T-helper 9 cell (primary cell): ENCODE data around the gene AEBP1.

ENCODE experiments used
- DNase-seq: peaks from one replicate; pipeline ENCODE4 v3.0.0-alpha.2; 2020

The AEBP1 gene

DNA sequence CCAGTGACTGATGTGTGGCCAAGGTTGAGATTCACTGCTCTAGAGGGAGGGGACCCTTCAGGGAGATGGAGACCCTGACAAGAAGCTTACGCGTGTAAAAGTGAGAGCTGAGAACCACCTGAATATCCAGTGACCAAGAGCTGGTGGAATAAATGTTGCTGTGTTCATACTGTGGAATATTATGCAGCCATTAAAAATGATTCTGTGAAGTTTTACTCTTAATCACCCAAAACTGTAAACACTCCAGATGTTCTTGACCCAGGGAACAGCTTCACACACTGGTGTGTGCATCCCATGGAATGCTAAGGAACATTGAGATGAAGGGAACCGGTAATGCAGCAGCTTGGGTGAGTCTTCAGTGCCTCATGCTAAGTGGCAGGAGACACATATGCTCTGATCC, 17.5 kb upstream of the AEBP1 start:
- no peak for DNase-seq

DNA sequence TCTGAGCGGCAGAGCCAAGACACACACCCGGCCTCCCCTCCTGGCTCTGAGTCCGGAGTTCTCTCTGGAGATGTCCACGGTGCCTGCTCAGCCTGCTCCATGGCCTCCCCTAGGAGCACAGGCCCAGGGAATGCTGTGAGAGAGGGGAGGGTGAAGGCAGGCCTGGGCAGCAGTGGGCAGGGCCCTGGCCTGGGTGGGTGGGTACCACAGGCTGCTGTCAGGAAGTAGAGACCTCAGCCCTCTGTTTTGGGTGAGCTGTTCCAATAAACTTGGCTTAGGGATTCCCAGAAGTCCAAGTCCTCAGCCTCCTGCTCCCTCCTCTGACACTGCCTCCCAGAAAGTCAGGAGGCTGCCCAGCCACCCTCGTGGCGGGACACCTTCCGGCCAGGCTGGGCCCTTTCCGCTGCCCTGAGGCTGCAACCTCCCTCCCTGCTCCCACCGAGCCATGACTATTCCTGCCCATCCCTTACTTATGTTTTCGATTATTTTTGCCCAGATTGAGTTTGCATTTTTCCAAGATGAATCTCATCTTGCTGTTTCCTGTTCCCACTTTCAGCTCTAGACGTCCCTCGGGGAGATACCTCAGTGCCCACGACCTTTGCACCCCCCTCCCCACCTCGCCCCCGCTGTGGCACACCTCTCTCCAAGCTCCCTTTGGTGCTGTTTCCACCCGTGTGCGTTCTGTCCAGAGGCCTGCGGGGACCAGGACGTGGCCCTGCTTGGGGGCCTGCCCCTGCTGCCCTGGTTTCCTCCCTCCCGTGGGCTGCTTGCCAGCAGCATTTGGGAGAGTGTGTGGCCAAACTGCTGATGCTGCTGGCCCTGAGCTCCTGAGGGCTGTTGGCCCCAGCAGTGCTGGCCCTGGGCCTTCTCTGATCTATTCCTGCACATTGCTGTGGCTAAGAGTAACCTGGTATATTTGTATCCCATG, 16.0 kb upstream of the AEBP1 start:
- no peak for DNase-seq

DNA sequence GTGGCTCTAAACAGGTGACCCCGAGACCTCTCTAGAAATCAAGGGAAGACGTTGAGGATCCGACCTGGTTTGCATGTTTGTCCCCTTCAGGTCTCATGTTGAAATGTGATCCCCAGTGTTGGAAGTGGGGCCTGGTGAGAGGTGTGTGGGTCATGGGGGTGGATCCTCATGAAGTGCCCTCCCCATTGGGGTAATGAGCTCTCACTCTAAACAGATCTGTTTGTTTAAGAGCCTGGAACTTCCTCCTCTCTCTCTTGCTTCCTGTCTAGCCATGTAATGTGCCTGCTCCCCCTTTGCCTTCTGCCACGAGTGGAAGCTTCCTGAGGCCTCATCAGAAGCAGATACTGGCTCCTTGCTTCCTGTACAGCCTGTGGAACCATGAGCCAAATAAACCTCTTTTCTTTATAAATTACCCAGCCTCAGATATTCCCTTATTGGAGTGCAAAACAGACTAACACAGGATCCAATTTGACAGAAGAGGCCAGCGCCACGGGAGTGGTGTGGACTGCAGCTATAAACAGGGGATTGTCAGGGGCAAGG, 11.0 kb upstream of the AEBP1 start:
- no peak for DNase-seq

DNA sequence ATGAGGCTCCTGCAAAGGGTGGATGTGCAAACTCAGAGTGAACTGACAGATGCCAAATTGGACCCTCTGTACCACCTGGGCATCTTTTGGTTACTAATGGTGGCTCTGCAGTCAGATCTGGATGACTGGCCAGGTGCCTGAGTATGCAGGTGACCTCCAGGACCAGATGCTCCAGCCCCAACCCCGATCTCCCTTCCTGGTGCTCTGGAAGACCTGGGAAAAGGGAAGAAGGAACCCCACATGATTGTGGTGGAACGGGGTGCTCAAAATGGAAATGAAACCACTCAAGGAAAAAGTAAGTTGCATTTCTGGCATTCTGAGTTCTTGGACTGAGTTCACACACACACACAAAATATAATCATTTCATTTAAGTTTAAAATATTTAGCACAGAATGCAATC, 9.8 kb upstream of the AEBP1 start:
- no peak for DNase-seq

DNA sequence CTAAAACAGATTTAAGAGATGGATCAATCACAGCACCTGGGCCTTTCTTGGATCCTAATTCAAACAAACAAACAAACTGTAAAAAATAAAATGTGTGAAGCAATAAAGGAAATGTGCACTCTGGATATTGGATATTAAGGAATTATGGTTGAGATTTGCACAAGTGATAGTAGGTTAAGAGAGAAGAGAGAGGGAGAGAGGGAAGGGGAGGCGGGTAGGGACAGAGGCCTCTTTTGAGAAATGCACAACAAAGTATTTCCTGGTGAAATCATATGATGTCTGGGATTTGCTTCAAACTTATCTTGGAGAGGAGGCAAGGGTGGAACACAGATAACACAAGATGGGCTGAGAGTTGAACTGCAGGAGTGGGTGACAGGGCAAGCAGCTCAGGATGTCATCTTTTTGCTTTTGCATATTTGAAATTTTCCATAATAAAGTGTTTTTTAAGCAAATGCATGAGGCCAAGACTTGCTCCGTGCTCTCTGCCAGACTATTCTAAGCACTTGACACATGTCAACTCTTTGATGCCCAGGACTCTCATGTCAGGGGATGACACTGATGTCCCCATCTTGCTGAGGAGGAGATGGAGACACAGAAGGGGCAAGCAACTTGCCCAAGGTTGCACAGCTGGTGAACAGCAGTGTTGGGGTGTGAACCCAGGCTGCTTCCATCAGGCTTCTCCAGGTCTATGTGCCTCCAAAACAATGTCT, 9.1 kb upstream of the AEBP1 start:
- DNase-seq, result no peak

DNA sequence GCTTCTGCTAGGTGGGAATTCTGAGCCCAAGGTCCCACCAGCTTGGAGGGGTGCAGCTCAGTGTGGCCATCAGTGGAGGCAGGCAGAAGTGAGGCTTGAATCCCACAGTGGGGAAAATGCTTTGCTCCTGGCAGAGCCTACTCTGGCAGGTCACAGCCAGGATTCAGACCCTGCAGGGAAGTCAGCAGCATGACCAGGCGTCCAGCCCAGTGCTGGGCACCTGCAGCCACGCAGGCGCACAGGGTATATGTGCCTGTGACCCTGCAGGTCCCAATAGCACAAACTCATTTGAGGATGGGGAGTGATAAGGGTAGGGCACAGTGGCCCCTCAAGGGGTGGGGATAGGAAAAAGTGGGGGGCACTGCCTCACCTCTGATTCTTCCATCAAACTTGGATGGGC, 8.4 kb upstream of the AEBP1 start:
- no peak for DNase-seq

DNA sequence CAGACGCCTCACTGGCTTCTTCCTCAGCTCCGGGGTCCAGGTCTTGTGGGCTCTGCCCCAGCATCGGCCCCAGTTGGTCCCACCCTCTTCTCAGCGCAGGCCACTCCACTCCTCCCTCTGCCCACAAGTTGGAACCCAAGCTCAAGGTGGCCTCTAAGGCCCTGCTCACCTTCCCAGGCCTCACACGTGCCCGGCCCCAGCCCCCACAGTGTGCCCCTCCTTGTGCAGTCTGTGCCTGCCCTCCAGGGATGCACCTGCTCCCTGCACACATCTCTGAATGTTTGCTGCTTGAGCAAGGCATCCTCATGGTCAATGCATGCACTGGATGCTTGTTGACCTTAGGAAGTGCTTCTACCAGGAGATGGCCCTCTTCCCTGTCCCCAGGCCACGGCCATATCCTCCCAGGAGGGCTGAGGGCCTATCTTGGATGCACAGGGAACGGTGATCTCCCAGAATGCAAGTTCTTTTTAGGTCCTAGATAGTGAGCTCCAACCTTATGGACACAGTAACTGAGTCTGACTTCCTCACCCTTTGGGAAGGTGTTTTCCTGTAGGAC, 7.7 kb upstream of the AEBP1 start:
- DNase-seq, result no peak

DNA sequence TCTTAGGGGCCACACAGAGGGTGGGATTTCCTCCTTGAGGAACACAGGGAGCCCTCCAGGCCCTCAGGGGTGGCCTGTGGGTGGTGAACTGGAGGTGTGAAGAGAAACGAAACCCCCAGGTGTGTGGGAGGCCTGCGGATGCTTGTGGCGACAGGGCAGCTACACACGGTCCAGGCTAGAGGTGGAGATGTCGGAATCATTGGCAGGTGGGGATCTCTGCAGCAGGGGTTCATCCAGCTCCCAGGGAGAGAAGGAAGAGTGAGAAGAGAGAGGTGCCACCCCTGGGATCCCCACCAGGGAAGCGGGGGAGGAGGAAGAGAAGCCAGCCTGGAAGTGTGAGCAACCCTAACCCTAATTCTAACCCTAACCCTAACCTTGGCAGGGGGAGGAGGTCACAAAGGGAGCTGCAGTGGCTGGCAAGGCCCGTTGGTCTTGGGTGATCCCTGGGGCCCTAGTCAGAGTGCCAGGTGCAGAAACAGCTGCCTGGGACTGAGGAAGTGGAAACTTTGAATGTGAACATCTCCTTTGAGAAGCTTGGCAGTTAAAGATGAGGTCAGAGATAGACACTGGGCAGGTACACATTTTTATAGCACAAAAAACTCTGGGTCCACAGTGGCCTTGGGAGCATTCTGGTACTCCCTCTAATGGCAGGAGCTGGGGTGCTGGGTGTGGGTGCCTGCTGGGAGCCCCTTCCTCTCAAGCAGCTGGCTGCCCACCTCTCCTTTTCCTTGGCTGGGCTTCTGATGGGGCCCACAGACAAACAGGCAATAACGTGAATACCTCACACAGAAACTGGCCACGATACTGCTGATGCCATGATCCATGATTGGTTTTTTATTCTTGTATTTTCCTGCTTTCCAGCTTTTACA, 6.8 kb upstream of the AEBP1 start:
- no peak for DNase-seq

DNA sequence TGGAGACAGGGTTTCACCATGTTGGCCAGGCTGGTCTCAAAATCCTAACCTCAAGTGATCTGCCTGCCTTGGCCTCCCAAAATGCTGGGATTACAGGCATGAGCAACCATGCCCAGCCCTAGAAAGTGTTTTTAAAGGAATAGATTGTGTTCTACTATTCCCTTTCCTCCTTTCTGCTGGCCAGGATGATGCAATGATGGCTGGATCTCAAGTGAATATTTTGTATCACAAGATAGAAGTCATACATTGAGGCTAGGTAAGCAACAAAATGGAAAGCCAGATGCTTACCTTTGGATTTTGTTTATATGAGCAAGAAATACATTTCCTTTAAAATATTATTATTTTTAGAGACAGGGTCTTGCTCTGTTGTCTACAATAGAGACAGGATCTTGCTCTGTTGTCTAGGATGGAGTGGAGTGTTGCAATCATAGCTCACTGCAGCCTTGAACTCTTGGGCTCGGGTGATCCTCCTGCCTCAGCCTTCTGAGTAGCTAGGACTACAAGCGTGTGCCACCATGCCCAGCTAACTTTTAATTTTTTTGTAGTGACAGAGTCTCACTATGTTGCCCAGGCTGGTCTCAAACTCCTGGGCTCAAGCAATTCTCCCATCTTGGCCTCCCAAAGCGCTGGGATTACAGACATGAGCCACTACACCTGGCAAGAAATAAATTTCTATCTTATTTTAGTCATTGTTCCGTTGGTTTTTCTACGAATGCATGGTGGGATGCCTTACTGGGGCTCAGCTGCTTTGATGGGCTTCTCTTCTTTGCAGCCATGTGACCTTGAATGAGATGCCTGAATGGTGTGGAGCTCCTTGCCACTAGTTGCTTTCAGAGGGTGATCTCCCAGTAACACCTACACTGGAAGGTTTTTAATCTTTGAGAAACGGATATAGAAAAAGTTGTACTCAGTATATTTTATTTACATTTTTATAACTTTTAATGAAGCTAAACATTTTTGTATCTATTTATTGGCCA, 5.8 kb upstream of the AEBP1 start:
- DNase-seq, result no peak

DNA sequence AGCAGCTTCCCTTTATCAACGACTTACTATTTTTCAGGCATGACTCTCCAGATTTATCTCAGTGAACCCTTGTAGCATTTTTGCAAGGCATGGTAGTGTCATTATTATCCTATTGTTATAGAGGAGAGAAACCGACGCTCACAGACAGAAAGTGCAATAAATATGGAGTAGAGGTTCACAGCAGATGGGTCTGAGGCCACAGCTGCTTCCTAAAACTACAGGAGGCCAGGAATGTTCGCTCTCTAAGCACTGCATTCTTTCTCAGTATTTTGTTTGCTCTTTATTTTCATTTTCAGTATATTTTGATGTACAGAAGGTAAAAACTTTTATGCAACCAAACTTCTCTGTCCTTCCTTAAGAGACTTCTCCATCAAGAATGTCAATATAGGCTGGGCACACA, 4.5 kb upstream of the AEBP1 start:
- no peak for DNase-seq

DNA sequence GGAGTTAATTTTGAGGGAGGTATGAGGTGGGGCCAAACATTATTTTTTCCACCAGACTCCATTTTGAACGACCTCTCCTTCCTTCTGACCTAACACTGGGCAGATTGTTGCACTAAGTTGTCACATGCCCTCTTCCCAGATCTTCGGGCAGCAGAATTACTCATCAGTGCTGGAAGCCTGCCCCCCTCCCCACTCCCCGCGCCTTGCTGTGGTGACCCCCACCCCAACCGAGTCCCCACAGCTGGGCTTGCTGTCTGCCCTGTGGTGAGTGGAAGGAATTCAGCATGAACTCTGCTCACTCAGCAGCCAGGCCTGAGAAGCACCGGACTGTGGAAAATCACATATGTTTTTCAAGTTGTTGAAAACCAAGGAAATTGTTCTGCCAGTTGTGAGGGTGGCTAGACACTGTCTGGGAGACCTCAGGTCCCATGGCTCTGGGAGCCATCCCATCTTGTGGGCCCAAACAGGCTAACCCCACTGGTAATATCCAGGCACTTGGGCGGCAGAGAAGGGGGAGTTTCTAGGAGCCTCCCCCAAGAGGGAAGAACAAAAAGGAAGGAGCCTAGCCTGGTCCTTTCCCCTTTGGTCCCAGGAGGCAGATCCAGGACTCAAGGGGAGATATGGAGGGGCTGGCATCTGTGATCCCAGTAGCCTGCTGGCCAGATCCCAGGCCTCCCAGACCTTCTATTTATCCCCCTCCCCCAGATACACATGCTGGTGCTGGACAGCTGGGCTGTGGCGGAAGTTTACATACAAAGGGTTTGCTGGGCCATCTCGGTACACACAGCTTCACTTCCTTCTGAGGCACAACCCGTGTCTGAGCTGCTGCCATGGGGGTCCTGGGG, 3.5 kb upstream of the AEBP1 start:
- no peak for DNase-seq

DNA sequence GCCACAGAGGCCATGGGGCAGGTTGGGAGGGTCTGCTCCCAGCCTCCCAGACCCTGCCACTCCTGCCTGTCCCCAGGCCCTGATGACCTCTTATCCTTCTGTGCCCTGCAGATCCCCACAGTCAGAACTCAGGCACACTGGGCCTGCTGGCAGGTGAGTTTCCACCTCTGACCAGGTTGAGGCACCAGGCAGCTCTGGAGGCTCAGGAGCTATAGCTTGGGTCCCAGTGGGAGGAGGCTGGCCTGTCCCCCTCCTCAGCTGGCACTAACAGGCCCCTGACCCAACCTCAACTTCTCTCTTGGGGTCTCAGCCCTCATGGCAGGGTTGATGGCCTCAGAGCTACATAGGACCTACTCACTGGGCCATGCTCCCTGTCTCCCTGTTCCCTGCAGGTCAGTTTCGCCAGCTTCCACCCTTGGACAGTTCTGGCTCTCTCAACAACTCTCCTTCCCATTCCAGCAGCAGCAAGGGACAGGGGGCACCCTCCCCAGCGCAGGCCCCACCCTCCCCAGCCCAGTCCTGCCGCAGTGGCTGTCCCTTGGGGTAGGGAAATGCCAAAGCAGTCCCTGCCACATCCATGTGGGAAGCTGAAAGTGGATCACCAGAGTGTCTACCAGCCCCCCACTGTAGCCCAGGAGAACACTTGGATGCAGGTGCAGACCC, 2.7 kb upstream of the AEBP1 start:
- DNase-seq, result no peak

DNA sequence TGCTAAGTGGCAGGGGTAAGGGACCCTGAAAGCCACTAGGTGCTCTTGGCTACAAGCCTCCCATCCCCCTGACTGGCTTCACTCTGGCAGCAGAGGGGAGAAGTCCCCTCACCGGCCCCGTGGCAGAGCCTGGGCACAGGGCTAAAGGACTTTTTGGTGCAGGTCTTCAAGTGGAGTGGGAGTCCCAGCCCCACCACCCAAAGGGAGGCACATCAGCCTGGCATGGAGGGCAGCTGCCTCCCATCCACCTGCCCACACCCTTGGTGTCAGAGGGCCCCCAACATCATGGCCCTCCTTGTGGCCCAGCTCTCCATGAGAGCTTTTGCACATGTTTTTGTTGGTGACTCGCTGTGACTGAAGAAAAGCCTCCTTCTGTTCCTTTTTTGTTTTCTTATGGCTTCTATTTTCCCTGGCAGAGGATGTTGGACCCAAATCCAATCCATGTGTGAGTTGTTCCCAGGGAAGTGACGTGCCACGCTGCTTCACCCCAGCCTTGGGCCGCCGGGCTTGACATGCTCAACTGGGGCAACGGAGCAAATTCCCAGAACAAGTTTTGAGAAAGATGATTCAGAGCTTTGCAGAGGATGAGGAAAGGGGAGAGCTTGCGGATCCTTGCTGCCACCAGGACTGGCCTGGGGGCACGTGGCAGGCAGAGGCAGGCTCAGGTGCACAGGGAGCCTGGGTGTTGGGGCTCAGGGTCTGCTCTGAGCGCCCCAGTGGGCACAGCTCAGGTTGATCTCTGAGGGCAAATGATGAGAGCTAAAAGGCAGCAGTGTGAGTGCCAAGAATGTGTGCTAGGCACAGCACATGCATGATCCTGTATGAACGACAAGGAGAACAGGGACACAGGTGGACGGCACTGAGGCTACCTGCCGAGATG, 1.9 kb upstream of the AEBP1 start:
- no peak for DNase-seq

DNA sequence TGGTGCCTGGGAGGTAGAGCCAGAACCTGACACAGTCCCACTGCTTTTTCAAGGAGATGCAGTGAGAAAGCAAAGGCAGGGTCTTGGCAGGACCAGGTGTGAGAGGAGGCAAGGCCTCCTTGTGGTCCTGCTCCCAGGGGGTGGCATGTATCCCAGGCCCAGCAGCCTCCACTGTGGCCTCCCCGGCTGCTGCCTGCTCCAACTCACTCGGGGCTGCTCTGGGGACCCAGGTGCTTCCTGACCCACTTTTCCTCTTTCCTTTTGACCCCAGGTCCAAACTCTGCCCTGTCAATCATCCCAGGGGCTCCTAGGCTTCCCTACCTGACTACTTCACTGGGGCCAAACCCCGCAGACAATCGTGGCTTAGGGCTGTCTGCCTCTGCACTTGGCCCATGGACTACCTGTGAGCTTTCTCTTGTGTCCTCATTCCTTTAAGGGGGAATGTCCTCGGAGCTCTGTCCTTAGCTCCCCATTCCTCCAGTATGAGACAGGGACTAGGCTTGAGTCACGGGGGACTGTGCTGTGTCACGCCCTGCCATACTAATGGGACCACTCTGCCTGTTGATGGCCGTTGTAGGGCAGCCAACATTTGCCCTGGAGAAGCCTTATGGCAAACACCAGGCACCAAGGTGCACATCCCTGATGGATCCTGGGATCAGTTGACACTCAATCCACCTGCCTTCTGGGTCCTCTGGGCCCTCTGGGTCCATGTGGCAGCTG, 1.1 kb upstream of the AEBP1 start:
- no peak for DNase-seq

DNA sequence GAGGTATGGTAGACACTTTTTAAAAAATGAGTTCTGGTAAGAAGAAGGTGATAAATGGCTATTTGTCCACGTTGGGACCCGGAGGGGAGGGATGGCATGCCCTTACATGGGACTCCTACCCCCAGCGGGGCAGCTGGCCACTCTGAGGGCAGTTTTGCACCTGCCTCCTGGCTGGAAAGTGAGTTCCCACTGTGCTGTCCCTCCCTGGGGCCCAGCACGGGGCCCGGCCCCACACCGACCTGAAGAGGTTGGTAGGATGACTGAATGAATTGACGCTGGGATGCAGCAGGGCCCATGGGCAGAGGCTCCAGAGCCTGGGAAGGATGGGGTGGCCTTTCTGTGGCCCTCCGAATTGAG, 601 bp upstream of the AEBP1 start:
- DNase-seq, result no peak

DNA sequence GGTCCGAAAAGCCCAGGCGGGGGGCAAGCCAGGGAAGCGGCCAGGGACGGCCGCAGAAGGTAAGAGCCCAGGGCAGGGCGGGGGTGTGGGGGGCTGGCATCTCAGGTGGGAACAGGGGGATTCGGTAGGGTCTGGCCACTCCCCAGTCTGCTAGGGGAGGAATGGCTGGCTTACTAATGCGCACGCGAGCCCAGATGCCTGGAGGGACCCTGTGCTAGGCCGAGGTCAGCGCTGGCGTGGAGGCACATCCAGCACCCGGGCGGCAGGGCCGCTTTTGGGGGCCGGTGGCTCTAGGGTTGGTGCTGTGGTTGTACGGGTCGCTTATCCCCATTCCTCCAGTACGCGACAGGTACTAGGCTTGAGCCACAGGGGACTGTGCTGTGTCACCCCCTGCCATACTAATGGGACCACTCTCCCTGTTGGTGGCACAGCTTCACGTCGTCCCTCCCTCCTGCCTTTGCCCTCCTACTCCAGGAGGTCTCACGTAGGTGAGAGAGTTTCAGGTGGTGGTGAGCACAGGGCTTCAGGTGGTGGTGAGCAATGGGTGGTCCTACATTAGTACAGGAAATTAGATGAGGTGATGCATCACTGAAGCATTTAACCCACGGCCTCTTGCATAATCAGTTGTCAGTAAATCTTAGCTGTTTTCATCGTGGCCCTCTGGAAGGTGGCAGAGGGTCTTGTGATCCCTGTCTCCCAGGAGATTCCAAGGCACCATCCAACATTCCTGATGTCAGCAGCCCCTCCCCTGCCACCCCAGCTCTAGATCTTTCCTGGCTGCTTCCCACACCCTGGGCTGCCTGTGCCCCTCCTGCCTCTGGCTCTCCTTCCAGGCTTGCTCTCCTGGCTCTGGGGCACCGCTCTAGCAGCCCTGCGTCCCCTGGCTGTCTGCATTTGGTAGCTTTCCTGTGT, 971 bp downstream of the AEBP1 start:
- DNase-seq, result no peak

DNA sequence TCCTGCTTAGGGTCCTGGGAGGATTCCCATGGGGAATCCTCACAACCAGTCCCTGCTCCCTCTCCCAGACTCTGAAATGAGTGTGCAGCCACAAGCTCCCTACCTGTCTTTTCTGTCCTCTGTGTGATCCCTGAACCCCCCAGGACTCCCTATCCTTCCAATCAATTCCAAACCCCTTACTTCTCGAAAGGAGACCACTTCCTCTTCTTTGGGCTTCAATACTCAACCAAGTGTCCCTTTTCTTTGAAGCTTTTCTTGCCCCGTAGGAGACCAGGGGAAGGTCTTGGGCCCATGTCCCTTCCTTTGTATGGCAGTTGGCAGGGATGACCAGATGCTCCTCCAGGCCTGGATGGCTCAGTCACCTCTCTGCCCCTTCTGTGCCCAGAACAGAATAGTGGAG, 1.7 kb downstream of the AEBP1 start:
- DNase-seq, result no peak
